Activated naive CD8-positive, alpha-beta T cell treated with anti-CD3 and anti-CD28 coated beads for 36 hours (primary cell): ENCODE results near the gene PLXNC1. TPM values are rescaled to one million over a fixed set of nuclear protein-coding genes. Genes with fewer than 3 reads are reported as not detected.
A peak's percentile ranks its signal among the peaks of the same experiment; 100 is the strongest.

Source experiments
- DNase-seq: peaks from one replicate; pipeline ENCODE4 v3.0.0; 2021
- H3K27ac Mint-ChIP-seq: one replicate; pipeline ENCODE4 v1.8.0; 2022; ENCODE audit warnings: mild to moderate bottlenecking, moderate library complexity, mixed read lengths
- H3K27me3 Mint-ChIP-seq: one replicate; pipeline ENCODE4 v1.8.0; 2022; ENCODE audit warnings: mild to moderate bottlenecking, mixed read lengths
- H3K36me3 Mint-ChIP-seq: one replicate; pipeline ENCODE4 v1.8.0; 2021; ENCODE audit warnings: mild to moderate bottlenecking, mixed read lengths
- H3K4me1 Mint-ChIP-seq: one replicate; pipeline ENCODE4 v1.8.0; 2021; ENCODE audit warnings: mixed read lengths
- H3K4me3 Mint-ChIP-seq: one replicate; pipeline ENCODE4 v1.8.0; 2022; ENCODE audit warnings: mild to moderate bottlenecking, moderate library complexity, mixed read lengths
- H3K9me3 Mint-ChIP-seq: one replicate; pipeline ENCODE4 v1.8.0; 2022; ENCODE audit warnings: mixed read lengths
- total RNA-seq, 2 experiments: library from RNA; stranded (reverse); gene quantifications; one replicate each; pipeline ENCODE4 v1.2.3, GENCODE V29; 2021

The PLXNC1 gene
- total RNA-seq, 2 experiments from 2014 or later: 4.7 to 6.0 TPM

DNA sequence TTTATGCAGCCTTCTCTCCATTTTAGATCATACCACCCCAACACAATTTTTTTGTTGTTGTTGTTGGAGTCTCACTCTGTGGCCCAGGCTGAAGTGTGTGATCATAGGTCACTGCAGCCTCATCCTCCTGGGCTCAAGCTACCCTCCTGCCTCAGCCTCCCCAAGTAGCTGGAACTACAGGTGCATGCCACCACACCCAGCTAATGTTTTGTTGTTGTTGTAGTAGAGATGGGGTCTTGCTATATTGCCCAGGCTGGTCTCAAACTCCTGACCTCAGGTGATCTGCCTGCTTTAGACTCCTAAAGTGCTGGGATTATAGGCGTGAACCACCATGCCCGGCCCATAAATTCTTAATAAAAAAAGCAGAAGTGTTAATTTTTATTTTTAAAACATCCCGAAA lies 111.6 kb downstream of the PLXNC1 start:
- no peak overlapping the region for H3K4me3 Mint-ChIP-seq
- no peaks in the 10 kb centered on the region for H3K27me3 Mint-ChIP-seq
- H3K36me3 Mint-ChIP-seq: peaks cover 14% of the 10 kb centered on the region
- H3K27ac Mint-ChIP-seq: no peak overlapping the region
- DNase-seq: no peak
- H3K4me1 Mint-ChIP-seq: peaks cover 28% of the 10 kb centered on the region
- H3K9me3 Mint-ChIP-seq: no peaks in the 10 kb centered on the region

DNA sequence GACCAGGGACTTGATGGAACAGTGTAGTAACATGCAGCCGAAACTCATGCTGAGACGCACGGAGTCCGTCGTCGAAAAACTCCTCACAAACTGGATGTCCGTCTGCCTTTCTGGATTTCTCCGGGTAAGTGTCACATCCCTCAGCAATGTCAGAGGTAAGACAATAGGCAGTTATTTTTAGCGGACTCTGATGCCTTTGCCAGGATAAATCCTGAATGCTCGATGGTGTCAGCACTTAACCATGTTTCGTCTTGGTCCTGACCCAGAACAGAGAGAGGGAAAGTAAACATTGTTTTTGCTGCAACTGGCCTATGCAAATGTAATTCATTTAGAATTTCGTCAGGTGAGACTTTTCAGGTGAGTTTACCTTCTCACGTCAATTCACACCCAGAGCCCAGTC lies 112.3 kb downstream of the PLXNC1 start:
- H3K4me3 Mint-ChIP-seq: no peak overlapping the region
- no peaks in the 10 kb centered on the region for H3K9me3 Mint-ChIP-seq
- H3K27ac Mint-ChIP-seq: no peak overlapping the region
- peaks cover 28% of the 10 kb centered on the region for H3K4me1 Mint-ChIP-seq
- no peak for DNase-seq
- peaks cover 18% of the 10 kb centered on the region for H3K36me3 Mint-ChIP-seq
- no peaks in the 10 kb centered on the region for H3K27me3 Mint-ChIP-seq

DNA sequence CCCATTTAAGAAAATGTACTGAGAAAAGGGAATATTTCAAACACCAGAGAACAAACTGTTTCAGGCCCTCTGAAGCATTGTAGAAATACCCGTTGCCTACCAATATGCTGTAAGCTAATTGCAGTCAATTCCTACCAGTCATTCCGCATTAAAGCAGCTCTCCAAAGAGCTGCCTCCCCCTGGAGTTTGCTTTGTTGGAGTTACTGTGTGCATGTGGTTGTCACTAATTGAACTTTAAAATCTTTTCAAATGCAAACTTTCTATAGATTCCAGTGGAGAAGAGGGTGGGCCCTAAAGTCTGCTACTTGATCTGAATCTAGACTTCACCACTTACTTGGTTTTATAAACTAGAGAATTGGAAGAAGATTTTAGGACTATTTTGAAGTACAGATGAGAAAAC lies 112.7 kb downstream of the PLXNC1 start:
- H3K9me3 Mint-ChIP-seq: no peaks in the 10 kb centered on the region
- DNase-seq: no peak
- H3K4me1 Mint-ChIP-seq: peaks cover 28% of the 10 kb centered on the region
- H3K4me3 Mint-ChIP-seq: no peak overlapping the region
- peaks cover 19% of the 10 kb centered on the region for H3K36me3 Mint-ChIP-seq
- no peak overlapping the region for H3K27ac Mint-ChIP-seq
- H3K27me3 Mint-ChIP-seq: no peaks in the 10 kb centered on the region

DNA sequence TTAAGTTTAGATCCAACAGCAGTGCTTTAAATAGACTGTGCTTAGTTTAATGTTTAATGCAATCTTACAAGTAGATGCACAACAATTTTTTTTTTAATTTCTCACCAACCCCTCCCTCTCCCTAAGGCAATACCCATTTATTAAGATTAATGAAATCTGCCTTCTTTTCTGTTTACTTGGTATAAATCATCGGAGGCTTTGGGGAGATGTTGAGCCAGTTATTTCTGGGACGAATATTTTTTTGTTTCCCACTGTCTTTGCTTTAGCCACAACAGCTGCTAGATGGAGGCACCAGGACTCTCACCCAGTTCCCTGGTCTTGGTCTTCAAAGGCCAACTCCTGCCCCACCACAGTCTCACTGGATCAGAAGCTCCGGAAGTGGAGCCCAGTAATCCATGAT lies 113.4 kb downstream of the PLXNC1 start:
- DNase-seq: no peak
- Mint-ChIP-seq H3K27me3 (no peaks in the 10 kb centered on the region), H3K4me1 (peaks cover 29% of the 10 kb centered on the region), H3K27ac (peak overlapping the region; percentile 99), H3K4me3 (peak overlapping the region; percentile 87), H3K9me3 (no peaks in the 10 kb centered on the region), H3K36me3 (peaks cover 20% of the 10 kb centered on the region)

DNA sequence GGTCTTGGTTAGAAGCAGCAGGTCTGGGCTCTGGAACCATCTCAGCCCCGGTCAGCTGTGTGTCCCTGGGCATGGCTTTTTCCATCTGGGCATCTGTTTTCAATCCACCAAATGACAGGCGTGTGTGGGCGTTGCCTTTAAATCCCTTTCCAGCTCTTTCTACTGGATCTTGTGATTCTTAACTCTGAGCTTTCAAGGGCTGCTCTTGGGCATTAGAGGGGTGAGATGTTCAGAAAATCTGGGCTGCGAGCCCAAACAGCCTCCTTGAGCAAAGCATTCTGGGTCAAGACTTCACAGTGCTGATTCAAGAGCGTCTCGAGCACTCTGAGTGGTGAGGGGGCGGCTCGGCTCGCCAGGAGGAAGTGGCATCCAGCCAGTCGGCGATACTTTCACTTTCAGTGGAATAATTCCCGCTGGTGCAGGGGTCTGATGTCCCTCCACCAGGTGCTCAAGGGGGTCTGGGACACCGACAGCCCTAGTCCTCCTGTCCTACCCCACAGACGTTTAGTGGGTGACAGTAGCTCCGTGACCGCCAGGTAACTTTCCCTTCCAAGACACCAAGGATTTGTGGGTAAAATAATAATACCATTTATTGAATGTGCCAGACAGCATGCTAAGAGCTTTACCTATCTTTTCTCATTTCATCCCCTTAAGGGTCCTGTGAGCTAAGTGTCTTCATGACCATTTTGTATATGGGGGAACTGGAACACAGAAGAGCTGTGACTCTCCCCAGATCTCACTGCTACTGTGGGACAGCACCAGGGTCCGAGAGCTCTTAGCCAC lies 114.0 kb downstream of the PLXNC1 start:
- Mint-ChIP-seq H3K4me1 (peaks cover 35% of the 10 kb centered on the region), H3K4me3 (peak overlapping the region; percentile 87), H3K27me3 (no peaks in the 10 kb centered on the region), H3K27ac (peak overlapping the region; percentile 99), H3K9me3 (no peaks in the 10 kb centered on the region), H3K36me3 (peaks cover 23% of the 10 kb centered on the region)
- DNase-seq: peak; percentile 82

DNA sequence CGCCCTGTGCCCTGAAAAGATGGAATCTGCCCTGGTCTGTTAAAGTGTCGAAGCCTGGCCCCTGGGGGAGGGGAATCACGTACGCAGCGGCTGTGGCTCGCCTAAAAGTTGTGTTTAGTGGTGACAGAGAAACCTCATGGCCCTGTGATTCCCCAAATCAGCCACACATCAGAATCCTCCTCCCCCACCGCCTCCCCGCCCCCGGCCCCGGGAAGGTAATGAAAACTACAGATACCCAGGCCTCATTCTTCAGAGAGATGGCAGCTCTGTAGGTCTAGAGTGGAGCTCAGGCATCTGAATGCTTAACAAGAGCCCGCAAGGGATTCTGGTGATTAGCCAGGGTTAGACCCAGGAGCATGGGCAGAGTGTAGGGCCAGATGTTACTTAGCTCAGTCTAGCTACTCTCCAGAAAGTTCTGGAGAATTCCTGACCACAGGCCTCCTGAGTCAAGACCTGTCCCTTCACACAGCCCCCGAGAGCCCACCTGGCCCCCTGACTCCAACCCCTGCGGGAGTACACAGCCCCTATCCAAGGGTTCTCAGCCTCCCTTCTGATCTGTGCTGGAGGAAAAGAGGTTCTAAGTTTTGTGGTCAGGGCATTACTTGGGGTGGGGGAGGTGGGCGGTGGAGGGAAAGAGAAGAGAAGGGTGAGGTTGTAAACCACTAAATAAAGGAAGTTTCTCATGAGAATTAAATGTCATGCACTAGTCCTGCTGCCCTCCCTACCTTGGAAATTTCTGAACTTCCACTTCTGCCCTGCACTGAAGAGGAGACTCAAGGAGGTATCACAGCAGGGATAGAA lies 114.8 kb downstream of the PLXNC1 start:
- Mint-ChIP-seq H3K4me3 (peak overlapping the region; percentile 87), H3K36me3 (peaks cover 31% of the 10 kb centered on the region), H3K4me1 (peaks cover 43% of the 10 kb centered on the region), H3K9me3 (no peaks in the 10 kb centered on the region), H3K27me3 (no peaks in the 10 kb centered on the region), H3K27ac (peak overlapping the region; percentile 99)
- peak; percentile 72 for DNase-seq

DNA sequence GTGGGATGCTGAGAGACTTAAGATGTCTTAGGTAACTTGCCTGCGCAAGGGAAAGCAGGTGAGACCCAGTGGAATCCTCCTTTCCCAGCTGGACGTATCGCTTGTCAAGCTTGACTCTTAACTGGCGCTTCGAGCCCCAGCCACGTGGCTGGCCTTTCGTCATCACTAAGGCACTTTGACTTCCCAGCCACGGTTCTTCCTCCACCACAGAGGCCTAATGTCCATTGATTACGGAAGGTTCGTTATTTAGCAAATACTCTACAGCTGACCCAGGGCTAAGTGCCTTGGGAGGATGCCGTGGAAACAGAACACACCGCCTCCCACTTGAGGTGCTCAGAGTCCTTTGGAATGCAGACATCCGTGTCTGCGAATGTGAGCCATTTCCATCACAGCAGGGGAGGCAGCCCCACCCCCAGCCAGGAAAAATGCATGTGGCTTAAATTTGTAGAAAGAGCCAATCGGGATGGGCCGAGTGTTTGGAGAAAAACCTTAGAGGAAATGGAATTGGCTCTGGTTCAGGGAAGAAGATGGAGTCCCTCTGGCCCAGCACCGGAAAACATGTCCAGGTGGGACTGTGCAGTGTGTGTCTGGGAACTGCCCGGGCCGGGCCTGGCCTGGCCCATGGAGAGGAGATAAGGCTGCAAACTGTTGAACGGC lies 115.7 kb downstream of the PLXNC1 start:
- H3K9me3 Mint-ChIP-seq: no peaks in the 10 kb centered on the region
- peak overlapping the region; percentile 99 for H3K27ac Mint-ChIP-seq
- no peak overlapping the region for H3K4me3 Mint-ChIP-seq

DNA sequence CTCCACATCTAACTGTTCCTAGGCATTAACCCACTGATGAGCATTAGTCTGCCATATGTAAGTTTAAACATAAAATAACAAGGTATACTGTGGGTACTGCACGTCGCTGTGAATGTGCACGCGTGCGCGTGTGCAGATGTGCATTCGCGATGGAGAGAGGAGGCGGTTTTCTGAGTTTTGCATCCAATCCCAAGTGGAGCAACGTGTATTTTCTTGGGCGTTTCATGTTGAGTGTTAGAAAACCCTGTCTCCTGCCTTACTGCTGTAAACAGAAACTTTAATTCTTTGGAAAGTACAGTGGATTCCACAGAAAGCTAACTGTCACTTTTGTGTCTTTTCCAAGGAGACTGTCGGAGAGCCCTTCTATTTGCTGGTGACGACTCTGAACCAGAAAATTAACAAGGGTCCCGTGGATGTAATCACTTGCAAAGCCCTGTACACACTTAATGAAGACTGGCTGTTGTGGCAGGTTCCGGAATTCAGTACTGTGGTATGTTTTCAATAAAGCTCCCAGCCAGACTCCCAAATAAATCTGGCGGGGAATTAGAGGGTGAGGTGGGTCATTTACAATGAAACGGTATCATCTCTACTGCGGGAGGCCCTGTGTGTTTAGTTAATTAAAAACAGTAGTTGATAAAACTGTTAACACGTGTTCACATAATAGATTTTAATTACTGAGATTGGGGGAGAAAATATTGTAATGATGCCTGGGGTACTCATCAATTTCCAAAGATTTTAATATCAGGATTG lies 116.5 kb downstream of the PLXNC1 start:
- no peak for DNase-seq
- Mint-ChIP-seq H3K36me3 (peaks cover 32% of the 10 kb centered on the region), H3K9me3 (no peaks in the 10 kb centered on the region), H3K27ac (no peak overlapping the region), H3K4me3 (no peak overlapping the region), H3K27me3 (no peaks in the 10 kb centered on the region), H3K4me1 (peaks cover 56% of the 10 kb centered on the region)

More for the DNA sequence above, 115.7 kb downstream of the PLXNC1 start:
- Mint-ChIP-seq H3K4me1 (peaks cover 47% of the 10 kb centered on the region), H3K36me3 (peaks cover 32% of the 10 kb centered on the region), H3K27me3 (no peaks in the 10 kb centered on the region)
- DNase-seq: no peak

DNA sequence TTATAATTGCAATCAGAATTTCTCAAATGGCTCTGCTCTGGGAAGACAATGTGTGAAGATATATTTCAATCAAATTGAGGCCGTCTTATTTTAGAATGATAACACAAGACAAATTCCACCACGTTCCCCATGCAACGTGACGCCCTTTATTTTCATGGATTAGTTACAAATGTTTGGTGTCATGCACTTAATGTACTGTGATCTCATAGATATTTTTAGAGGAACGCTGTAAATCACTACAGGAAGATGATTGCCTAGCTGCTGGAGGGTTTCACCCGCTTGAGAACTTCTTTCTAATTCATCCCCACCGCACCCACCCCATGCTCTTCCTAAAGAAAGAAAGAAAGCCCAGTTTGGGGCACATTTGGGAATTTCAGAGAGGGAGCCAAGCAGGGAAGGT lies 117.2 kb downstream of the PLXNC1 start:
- Mint-ChIP-seq H3K4me1 (peaks cover 63% of the 10 kb centered on the region), H3K27ac (no peak overlapping the region), H3K27me3 (no peaks in the 10 kb centered on the region), H3K9me3 (no peaks in the 10 kb centered on the region), H3K4me3 (no peak overlapping the region), H3K36me3 (peaks cover 32% of the 10 kb centered on the region)
- no peak for DNase-seq

DNA sequence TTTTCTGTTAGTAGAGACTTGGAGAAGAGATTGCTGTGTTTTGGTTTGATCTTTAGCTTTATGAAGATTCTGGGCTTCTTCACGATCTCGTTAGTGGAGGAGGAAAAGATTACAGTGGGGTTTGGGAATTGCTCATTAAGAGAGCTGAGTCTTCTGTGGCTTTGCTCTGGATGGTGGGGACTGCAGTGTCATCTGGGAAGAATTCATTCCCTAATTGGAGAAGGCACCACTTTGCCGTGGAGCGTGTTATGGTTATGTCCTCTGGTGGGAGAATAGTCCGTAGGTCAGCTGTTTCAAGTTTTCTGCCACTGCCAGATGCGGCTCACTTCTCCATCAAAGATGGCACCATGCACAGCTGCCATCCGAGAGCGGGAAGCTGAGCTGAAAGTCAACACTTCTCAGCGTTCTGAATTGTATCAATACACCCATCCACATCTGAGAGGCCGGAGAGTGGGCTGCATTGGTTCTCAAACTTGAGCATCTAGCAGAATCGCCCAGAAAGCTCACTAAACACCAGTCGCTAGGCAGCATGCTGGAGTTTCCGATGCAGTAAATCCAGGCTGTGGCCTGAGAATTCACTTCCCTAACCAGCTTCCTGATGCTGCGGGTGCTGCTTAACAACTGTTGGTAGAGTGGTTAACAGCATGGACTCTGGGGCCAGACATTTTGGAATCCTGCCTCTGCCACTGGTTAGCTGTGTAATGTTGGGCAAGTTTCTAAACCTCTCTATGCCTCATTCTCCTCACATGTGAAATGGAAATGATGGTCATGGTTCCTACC lies 117.8 kb downstream of the PLXNC1 start:
- H3K36me3 Mint-ChIP-seq: peaks cover 32% of the 10 kb centered on the region
- DNase-seq: no peak
- peaks cover 67% of the 10 kb centered on the region for H3K4me1 Mint-ChIP-seq
- H3K27ac Mint-ChIP-seq: no peak overlapping the region
- H3K9me3 Mint-ChIP-seq: no peaks in the 10 kb centered on the region
- H3K27me3 Mint-ChIP-seq: no peaks in the 10 kb centered on the region
- H3K4me3 Mint-ChIP-seq: no peak overlapping the region

DNA sequence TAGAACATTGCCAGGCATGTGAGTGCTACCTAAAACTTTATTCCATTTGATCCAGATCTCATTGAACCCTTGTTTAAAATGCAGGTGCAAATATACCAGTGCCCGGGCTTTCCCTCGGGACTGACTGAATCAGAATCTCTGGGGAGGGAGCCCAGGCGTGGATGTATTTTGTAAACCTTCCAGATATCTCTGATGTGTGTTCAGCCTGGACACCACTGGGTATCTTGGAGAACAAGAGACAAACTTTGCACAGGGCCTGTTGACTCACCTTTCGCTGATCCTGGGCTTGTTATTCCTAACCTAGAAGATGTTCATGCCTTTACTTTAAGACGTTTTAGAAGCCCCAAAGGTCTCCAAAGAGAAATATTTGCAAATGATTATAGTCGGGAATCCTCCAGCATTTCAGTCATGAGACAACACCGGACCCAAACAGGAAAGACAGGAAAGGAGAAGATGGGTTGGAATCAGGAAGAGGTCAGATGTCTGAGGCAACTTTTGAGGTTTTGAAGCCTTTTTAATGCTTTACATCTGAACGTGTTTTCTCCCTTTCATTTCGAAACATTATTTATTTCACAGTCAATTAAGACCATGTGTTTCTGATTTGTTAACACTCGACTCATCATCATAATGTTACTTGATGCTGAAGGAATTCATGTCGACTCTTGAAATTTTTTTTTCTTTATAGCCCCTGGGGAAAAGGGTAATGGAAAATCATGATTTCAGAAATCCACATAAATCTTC lies 118.6 kb downstream of the PLXNC1 start:
- Mint-ChIP-seq H3K4me3 (no peak overlapping the region), H3K4me1 (peaks cover 73% of the 10 kb centered on the region), H3K27ac (peak overlapping the region; percentile 61), H3K9me3 (no peaks in the 10 kb centered on the region), H3K27me3 (no peaks in the 10 kb centered on the region), H3K36me3 (peaks cover 38% of the 10 kb centered on the region)
- DNase-seq: no peak

DNA sequence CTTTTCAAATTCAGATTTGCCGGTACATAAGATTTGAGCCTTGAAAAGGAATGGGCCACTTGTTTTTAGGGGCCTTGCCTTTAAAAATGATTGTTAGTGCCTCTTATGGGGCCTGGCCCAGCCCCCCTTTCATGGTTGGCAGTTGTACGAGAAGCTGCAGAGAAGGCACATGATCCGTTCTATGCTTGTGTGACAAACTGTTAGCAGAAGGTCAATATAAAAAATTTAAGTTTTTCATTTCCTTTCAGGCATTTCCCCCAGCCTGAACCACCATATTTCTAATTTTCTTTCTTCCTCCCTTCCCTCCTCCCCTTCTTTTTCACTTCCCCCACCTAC lies 119.1 kb downstream of the PLXNC1 start:
- Mint-ChIP-seq H3K4me3 (no peak overlapping the region), H3K4me1 (peaks cover 72% of the 10 kb centered on the region), H3K27me3 (no peaks in the 10 kb centered on the region), H3K36me3 (peaks cover 43% of the 10 kb centered on the region), H3K27ac (no peak overlapping the region), H3K9me3 (no peaks in the 10 kb centered on the region)
- DNase-seq: no peak

DNA sequence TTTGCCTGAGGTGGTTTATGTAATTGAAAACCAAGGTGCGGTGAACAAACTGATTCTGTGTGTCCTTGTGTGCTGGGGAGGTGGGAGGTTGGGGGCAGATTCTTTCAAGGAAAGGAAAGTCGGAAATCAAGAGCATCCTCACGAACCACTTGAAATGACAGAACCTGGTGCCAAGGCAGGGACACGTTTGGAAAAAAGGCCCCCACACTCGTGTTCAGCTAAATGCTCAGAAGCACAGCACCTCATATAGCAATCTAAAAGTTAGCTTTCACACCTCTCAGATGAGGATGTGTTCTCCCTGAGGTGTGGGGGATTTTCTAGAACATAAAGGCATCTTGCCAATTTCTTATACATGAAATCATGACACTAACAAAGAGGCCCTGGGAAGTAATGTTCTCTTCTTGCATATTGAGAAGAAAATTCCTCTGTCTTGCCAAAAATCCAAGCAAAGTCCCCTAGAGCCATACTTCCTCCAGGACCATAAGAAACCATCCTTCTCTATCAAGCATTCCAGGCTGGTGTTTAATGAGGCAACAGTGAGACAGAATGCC lies 119.6 kb downstream of the PLXNC1 start:
- Mint-ChIP-seq H3K27ac (peak overlapping the region; percentile 64), H3K36me3 (peaks cover 48% of the 10 kb centered on the region), H3K4me3 (no peak overlapping the region), H3K27me3 (no peaks in the 10 kb centered on the region), H3K4me1 (peaks cover 67% of the 10 kb centered on the region), H3K9me3 (no peaks in the 10 kb centered on the region)
- no peak for DNase-seq
